Measurements from ENCODE around the gene ZFAND6.
A peak's percentile ranks its signal among the peaks of the same experiment; 100 is the strongest.

ZFAND6 gene

DNA sequence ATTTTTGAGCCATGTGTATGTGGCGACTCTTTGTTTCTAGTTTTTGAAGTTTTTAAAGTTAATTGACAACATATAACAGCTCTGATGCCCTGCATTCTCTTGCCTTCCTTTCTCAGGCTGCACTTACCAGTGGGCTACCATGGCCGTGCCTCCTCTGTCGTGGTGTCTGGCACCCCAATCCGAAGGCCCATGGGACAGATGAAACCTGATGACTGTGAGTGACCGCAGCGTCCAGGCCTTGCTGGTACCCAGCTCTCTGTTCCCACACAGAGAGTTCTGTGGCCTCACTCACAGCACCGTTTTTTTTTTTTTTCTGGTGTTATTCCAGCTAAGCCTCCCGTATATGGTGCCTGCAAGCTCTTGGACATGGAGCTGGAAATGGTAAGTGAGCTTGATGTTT lies 108.5 kb downstream of the ZFAND6 start:
- no peak for FAIRE-seq
- no peak for DNase-seq (ENCODE audit: low spot score)

DNA sequence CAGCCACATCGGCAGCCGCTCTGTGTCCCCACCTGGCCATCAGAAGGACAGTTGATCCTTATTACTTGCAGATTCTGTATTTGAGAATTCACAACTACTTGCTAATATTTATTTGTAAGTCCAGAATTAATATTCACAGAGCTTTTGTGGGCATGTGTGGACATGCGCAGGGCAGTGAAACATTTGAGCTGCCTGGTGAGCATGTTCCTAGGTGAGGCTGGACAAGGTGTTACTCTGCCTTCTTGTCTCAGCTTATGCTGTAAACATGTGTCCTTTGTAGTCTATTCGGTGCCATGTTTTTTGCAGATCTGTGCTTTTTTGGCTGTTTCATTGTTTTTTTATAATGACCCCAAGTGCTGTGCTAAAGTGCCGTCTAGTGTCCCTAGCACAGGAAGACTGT lies 108.9 kb downstream of the ZFAND6 start:
- no peak for DNase-seq (ENCODE audit: low spot score)
- FAIRE-seq: no peak

DNA sequence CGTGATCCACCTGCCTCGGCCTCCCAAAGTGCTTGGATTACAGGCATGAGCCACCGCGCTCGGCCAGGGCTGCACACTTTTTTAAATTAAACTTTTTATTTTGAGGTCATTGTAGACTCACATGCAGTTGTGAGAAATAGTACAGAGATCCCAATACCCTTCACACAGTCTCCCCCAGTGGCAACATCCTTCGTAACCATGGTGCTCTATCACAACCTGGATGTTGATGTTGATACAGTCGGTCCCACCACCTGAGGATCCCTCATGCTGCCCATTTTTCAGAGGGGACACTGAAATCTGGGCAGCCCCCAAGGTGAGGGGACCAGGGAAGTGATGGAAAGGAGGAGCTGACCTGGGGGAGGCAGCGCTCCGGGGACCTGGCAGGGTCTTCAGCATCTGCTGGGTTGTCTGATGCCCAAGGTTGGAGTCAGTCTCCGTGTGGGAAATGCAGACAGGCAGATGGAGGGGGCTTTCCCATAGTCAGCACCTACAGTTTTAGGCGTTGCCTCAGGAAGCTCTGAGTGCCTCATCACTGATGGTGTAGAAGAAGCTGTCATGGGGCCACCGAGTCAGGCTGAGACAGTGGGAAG lies 110.4 kb downstream of the ZFAND6 start:
- DNase-seq (ENCODE audit: low spot score) (no peak), FAIRE-seq (no peak)

DNA sequence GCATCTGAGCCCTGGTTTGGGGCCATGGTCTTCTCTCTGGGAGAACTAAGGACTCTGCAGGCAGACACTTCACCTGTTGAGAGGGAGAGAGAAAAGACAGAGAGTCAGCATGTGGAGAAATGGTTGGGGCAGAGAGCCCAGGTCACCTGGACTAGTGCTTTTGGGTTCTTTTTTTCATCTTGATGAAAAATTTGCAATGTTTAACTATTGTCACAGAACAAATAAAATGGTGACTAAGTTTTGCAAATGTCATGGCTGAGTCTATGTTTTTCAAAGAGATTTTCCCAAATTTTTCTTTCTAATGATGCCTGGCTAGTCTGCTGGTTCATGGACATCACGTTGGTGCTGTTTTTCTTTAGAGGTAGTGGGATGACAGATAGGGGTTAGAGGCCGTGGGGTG lies 111.1 kb downstream of the ZFAND6 start:
- DNase-seq (ENCODE audit: low spot score): no peak
- no peak for FAIRE-seq

- no peak for DNase-seq (ENCODE audit: low spot score)
- FAIRE-seq: no peak
Observed at GRCh38 chr15:80171787-80172186, 112.3 kb downstream of the ZFAND6 start.

- DNase-seq (ENCODE audit: low spot score): no peak
- FAIRE-seq: no peak
Observed at GRCh38 chr15:80172401-80172800, 112.9 kb downstream of the ZFAND6 start.

- FAIRE-seq: no peak
Observed at GRCh38 chr15:80173022-80173759, 113.7 kb downstream of the ZFAND6 start.

GRCh38 chr15:80174017-80174746 lies 114.7 kb downstream of the ZFAND6 start:
- no peak for FAIRE-seq
- DNase-seq (ENCODE audit: low spot score): no peak

More at GRCh38 chr15:80173022-80173759, 113.7 kb downstream of the ZFAND6 start:
- DNase-seq (ENCODE audit: low spot score): peak; percentile 32

DNA sequence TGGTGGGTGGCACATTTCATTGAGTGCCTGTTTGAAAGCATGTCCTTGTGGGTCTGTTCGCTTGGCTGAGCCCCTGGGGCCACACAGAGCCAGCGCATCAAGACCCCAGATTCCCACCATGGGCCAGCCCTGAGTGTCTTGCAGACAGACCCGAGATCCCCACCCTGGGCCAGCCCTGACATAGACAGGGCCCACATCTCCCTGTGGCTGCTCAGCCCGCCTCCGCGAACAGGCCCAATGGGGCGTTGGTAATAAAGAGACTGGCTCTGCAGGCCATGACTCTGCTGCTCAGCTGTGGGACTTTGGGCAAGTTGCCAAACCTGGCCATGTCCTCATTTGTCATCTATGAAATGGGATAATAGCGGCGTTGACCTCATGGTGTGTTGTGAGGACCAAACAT lies 116.0 kb downstream of the ZFAND6 start:
- no peak for FAIRE-seq
- no peak for DNase-seq (ENCODE audit: low spot score)

DNA sequence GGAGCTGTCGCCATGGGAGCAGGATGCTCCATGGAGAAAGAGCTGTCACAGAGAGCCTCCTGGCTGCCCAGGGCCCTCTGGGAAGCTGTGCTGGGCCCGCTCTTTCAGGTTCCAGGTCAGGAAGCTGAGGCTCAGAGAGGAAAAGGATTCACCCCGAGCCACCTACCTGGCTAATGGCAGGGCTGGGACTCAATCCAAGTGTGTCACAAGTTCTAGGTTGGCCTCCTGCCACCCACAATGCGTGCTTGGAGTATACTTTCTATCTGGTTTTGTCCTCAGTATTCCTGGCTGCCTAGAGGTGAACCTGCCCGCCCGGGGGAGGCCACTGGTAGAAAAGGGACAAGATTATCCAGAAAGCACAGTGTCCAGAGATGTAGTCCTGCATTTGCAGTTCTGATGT lies 117.0 kb downstream of the ZFAND6 start:
- DNase-seq (ENCODE audit: low spot score): no peak
- FAIRE-seq: no peak

- DNase-seq (ENCODE audit: low spot score): no peak
- FAIRE-seq: no peak
Observed at GRCh38 chr15:80177156-80177555, 117.7 kb downstream of the ZFAND6 start.

DNA sequence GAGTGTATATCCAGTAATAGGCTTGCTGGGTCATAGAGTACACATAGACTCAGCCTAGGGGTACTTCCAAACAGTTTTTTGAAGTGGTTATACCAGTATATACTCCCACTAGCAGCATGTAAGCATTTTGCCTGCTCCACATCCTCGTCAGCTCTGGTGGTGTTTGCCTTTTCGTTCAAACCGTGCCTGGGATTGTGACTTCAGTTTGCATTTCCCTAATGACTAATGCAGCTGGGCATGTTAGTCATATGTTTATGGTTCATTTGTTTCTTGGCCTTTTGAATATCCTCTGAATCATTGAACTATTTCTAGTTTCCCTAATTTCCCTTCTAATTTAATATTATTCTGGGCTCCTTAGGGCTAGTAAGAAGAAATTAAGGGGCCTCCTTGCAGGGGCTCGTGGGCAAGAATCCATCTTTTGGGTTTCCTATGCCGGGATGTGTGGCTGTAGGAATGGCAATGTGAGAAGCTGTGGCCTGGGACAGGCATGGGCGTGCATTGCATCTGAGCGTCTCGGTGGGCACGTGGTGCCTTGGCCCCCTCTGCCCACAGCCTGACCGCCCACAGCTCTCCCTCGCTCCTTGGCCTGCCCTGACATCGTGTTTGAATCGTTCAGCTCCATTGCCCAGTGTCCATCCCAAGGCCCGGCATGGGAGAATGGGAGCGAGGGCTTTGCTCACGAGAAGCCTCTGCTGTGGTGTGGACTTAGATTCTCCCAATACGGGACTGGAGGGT lies 119.7 kb downstream of the ZFAND6 start:
- DNase-seq (ENCODE audit: low spot score): peak; percentile 91
- peak; percentile 98 for FAIRE-seq

GRCh38 chr15:80179935-80180334 lies 120.5 kb downstream of the ZFAND6 start:
- FAIRE-seq: no peak

GRCh38 chr15:80180468-80180867 lies 121.0 kb downstream of the ZFAND6 start:
- DNase-seq (ENCODE audit: low spot score) (no peak), FAIRE-seq (no peak)

More at GRCh38 chr15:80179935-80180334, 120.5 kb downstream of the ZFAND6 start:
- no peak for DNase-seq (ENCODE audit: low spot score)

DNA sequence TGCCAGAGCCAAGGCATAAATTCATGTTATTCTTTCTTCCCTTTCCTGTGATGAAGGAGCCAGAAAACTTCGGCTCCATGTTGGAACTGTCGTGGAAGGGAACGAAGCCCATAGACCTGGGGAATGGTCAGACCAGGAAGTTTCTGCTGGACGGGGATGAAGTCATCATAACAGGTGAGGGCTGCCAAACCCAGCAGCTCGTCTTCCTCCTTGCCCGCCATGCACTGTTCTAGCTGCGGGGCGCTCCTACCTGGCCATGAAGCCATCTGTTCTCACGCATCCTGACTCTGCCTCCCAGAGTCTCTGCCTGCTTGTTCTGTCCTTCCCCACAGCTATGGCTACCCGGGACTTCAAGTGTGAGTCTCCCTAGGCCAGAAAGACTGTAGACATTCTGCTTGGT lies 121.5 kb downstream of the ZFAND6 start:
- FAIRE-seq (no peak), DNase-seq (ENCODE audit: low spot score) (no peak)

DNA sequence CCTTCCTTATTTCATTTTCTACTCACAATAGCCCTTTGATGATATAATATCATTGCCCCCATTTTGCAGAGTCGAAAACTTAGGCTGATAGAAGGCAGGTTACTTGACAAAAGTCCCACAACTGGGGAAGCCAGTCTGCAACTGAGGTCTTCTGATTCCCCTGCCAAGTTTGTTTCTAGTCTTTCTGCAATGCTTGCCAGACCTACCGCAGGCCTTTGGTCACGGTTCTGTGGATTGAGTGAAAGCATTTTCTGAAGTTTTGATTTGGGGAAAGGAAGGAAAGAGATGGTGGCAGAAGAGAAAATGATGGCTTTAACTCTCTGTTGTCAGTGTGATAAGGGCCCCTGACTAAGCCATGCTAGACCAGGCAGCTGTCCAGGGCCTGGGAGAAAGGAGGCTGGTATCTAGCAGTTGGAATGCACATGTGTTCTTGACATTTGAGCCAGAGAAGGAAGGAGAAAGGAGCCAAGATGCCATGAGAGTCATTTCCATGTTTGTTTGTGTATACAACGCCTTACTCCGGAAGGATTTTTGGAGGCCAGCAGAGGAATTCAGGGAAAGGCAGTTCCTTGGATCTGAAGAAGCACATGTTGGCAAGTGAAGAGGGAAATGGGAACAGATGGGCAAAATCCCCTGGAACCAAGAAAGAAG lies 123.3 kb downstream of the ZFAND6 start:
- FAIRE-seq (no peak), DNase-seq (ENCODE audit: low spot score) (no peak)

DNA sequence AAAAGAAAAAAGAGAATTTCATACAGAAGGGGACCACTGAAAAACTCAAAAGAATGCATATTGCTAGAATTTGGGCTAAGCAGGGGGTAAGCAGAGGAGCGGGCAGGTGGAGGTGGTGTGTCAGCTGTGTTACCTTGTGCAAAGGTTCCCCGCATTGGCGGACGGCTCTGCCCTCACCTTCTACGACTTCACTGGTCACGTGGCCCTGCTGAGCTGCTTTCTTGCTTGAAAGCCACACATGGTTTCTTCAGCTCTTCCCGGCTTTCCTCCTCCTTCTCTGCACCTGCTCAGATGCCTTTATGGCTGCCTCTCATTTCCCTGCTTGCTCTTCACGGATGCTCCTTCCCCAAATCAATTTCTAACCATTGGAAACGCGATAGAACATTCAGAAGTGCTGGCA lies 123.8 kb downstream of the ZFAND6 start:
- no peak for FAIRE-seq
- DNase-seq (ENCODE audit: low spot score): no peak

GRCh38 chr15:80183886-80184285 lies 124.4 kb downstream of the ZFAND6 start:
- no peak for FAIRE-seq
- no peak for DNase-seq (ENCODE audit: low spot score)

GRCh38 chr15:80184554-80184953 lies 125.1 kb downstream of the ZFAND6 start:
- DNase-seq (ENCODE audit: low spot score): no peak
- FAIRE-seq: no peak

GRCh38 chr15:80185152-80185551 lies 125.7 kb downstream of the ZFAND6 start:
- DNase-seq (ENCODE audit: low spot score): no peak
- FAIRE-seq: no peak

GRCh38 chr15:80186066-80186465 lies 126.6 kb downstream of the ZFAND6 start:
- FAIRE-seq: no peak
- DNase-seq (ENCODE audit: low spot score): no peak
